ENCODE results near the gene NOL12.

Gene NOL12

DNA sequence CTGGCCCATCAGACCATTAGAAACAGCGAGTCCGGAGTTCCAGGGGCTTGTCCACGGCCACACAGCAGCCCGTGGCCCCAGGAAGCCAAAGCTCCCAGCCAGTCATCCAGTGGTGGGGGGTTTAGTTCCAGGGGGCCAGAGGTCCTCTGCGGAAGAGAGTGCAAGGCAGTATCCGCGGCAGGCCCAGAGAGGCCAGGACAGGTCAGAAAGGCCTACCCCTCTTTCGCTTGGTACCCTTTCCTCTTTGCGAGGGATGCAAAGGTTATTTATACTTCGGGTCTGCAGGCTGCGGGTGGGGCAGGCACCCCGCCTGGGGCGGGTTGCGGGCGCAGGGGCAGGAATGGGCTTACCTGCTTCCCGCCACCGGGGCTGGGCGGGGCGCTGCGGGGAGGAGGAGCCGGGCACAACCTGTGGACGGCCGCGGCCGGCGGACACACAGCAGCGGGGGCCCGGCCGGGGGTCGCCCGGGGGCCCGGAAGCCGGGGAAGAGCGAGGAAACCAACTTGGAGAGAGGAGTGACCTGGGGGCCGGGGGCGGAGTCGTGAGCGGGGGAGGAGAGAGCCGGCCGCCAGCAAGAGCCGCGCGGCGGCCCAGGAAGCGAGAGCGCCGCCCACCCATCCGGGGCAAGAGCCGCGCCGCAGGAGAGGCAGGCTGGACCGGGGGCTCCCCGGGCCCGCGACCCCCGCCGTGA lies 46.9 kb upstream of the NOL12 start, which contains the start of gene SH3BP1:
Gene SH3BP1, plus strand, starts transcription at position 600 of the 691 bp plus-strand sequence. CDS start 119 bp downstream, outside the sequence.
- H3K14ac ChIP-seq (ENCODE audit: low read length in 2 of 2) = peak within 1 kb of the TSS in 1 of 2 experiments; percentile 93
- H3K9me3 ChIP-seq (ENCODE audit: control insufficient read depth, low read length) = no peaks in the 10 kb centered on the region
- H3K4ac ChIP-seq (ENCODE audit: low read depth in 1 of 2, low read length in 2 of 2) = peak within 1 kb of the TSS; percentile 77 to 90
- peak within 1 kb of the TSS; percentile 88 for H4K8ac ChIP-seq (ENCODE audit: low read length)
- WGBS = 10% methylated on average over 24 of the region's 57 CpGs
- no peak within 1 kb of the TSS for H3K27ac ChIP-seq (ENCODE audit: low read length, poor library complexity, severe bottlenecking)
- H3K18ac ChIP-seq (ENCODE audit: low read depth in 1 of 2, low read length in 2 of 2) = peak within 1 kb of the TSS; percentile 52 to 98
- peaks cover 11% of the 10 kb centered on the region for H3K79me1 ChIP-seq (replicated peaks; ENCODE audit: low read length, poor library complexity, severe bottlenecking)
- H3K36me3 ChIP-seq (ENCODE audit: control insufficient read depth in 1 of 2, insufficient read depth in 2 of 2, low read depth in 1 of 2, low read length in 2 of 2) = peaks cover 9 to 31% of the 10 kb centered on the region in 2 experiments
- peak within 1 kb of the TSS; percentile 21 for H2AFZ ChIP-seq (ENCODE audit: low read depth, low read length)
- peak within 1 kb of the TSS; percentile 69 for H2BK120ac ChIP-seq (ENCODE audit: low read depth, low read length)
- H3K4me1 ChIP-seq (ENCODE audit: control insufficient read depth, insufficient read depth, low read depth, low read length) = peaks cover 79% of the 10 kb centered on the region
- peak within 1 kb of the TSS; percentile 79 for H3K9ac ChIP-seq (ENCODE audit: low read length)
- H2BK15ac ChIP-seq (ENCODE audit: low read depth, poor library complexity, severe bottlenecking) = peak within 1 kb of the TSS; percentile 98
- H4K91ac ChIP-seq (ENCODE audit: low read length) = peak within 1 kb of the TSS; percentile 72
- H3K23ac ChIP-seq (ENCODE audit: low read length in 2 of 2) = peak within 1 kb of the TSS in 1 of 2 experiments; percentile 40
- peak within 1 kb of the TSS; percentile 78 to 87 for H3K4me3 ChIP-seq (ENCODE audit: insufficient read depth in 1 of 2, low read depth in 1 of 2, low read length in 2 of 2)
- DNase-seq = peak; percentile 37
- H2BK12ac ChIP-seq (ENCODE audit: low read length in 2 of 2) = peak within 1 kb of the TSS; percentile 70 to 97
- H2AK5ac ChIP-seq (ENCODE audit: low read length, severe bottlenecking) = peak within 1 kb of the TSS; percentile 79
- no peak within 1 kb of the TSS for H2BK5ac ChIP-seq (ENCODE audit: low read depth, low read length, poor library complexity, severe bottlenecking)
- peak within 1 kb of the TSS; percentile 74 for H3K4me2 ChIP-seq (ENCODE audit: low read length, poor library complexity, severe bottlenecking)
- H3K27me3 ChIP-seq (ENCODE audit: control insufficient read depth in 1 of 2, insufficient read depth in 1 of 2, low read length in 2 of 2) = peaks cover 0 to 5% of the 10 kb centered on the region in 2 experiments

DNA sequence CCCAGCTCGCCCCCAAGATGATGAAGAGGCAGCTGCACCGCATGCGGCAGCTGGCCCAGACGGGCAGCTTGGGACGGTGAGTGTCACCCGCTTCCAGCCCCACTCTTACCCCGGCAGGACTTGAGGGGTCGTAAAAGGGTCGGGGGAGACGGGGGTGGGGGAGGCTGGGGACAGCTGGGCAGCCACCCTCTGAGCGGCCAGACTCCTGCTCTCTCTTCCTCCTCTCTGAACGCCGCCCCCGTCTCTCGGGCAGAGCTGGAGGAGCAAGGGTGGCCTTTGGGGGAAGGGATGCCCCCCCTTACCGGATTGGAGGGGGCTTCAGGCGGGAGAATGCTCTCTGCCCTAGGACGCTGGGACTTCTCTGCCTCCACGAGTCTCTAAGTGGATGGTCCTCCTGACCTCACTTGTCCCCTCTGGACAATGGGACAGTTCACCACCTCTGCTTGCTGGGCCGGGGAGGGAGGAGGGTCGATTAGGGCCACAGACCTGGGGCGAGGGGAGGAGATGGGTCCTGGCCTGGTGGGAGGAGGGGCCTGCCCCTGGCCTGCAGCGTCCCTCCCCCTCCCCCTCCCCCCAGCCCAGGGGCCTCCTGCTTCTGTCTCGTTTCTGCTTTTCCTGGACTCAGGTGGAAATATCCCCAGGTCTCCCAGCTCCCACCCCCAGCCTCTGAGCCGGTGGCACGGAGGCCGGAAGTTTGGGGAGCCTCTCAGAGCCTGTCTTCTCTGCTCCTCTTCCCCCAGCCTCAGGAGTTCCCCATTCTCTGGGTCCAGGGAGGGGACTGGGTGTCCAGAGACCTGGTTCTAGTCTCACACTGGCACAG lies 46.2 kb upstream of the NOL12 start:
- H3K4ac ChIP-seq (ENCODE audit: low read depth in 1 of 2, low read length in 2 of 2) = peak overlapping the region; percentile 77 to 80
- peaks cover 16 to 38% of the 10 kb centered on the region in 2 experiments for H3K36me3 ChIP-seq (ENCODE audit: control insufficient read depth in 1 of 2, insufficient read depth in 2 of 2, low read depth in 1 of 2, low read length in 2 of 2)
- DNase-seq = peak; percentile 23
- peaks cover 72% of the 10 kb centered on the region for H3K4me1 ChIP-seq (ENCODE audit: control insufficient read depth, insufficient read depth, low read depth, low read length)
- peak overlapping the region; percentile 74 for H3K4me2 ChIP-seq (ENCODE audit: low read length, poor library complexity, severe bottlenecking)
- H2BK120ac ChIP-seq (ENCODE audit: low read depth, low read length) = peak overlapping the region; percentile 69
- H3K4me3 ChIP-seq (ENCODE audit: insufficient read depth in 1 of 2, low read depth in 1 of 2, low read length in 2 of 2) = peak overlapping the region; percentile 78 to 87
- peak overlapping the region; percentile 81 for H4K8ac ChIP-seq (ENCODE audit: low read length)
- WGBS = 4% methylated on average over 17 of the region's 27 CpGs
- H3K23ac ChIP-seq (ENCODE audit: low read length in 2 of 2) = peak overlapping the region in 1 of 2 experiments; percentile 40
- no peak overlapping the region for H2AFZ ChIP-seq (ENCODE audit: low read depth, low read length)
- peak overlapping the region; percentile 71 for H2AK5ac ChIP-seq (ENCODE audit: low read length, severe bottlenecking)
- peak overlapping the region; percentile 31 to 98 for H3K18ac ChIP-seq (ENCODE audit: low read depth in 1 of 2, low read length in 2 of 2)
- H3K9me3 ChIP-seq (ENCODE audit: control insufficient read depth, low read length) = no peaks in the 10 kb centered on the region
- peak overlapping the region; percentile 35 for H4K91ac ChIP-seq (ENCODE audit: low read length)
- peak overlapping the region in 1 of 2 experiments; percentile 92 for H3K14ac ChIP-seq (ENCODE audit: low read length in 2 of 2)
- H3K9ac ChIP-seq (ENCODE audit: low read length) = peak overlapping the region; percentile 79
- peak overlapping the region; percentile 31 to 85 for H2BK12ac ChIP-seq (ENCODE audit: low read length in 2 of 2)
- H2BK15ac ChIP-seq (ENCODE audit: low read depth, poor library complexity, severe bottlenecking) = peak overlapping the region; percentile 52
- peaks cover 0 to 5% of the 10 kb centered on the region in 2 experiments for H3K27me3 ChIP-seq (ENCODE audit: control insufficient read depth in 1 of 2, insufficient read depth in 1 of 2, low read length in 2 of 2)
- H2BK5ac ChIP-seq (ENCODE audit: low read depth, low read length, poor library complexity, severe bottlenecking) = no peak overlapping the region
- H3K27ac ChIP-seq (ENCODE audit: low read length, poor library complexity, severe bottlenecking) = no peak overlapping the region
- H3K79me1 ChIP-seq (replicated peaks; ENCODE audit: low read length, poor library complexity, severe bottlenecking) = peaks cover 18% of the 10 kb centered on the region

DNA sequence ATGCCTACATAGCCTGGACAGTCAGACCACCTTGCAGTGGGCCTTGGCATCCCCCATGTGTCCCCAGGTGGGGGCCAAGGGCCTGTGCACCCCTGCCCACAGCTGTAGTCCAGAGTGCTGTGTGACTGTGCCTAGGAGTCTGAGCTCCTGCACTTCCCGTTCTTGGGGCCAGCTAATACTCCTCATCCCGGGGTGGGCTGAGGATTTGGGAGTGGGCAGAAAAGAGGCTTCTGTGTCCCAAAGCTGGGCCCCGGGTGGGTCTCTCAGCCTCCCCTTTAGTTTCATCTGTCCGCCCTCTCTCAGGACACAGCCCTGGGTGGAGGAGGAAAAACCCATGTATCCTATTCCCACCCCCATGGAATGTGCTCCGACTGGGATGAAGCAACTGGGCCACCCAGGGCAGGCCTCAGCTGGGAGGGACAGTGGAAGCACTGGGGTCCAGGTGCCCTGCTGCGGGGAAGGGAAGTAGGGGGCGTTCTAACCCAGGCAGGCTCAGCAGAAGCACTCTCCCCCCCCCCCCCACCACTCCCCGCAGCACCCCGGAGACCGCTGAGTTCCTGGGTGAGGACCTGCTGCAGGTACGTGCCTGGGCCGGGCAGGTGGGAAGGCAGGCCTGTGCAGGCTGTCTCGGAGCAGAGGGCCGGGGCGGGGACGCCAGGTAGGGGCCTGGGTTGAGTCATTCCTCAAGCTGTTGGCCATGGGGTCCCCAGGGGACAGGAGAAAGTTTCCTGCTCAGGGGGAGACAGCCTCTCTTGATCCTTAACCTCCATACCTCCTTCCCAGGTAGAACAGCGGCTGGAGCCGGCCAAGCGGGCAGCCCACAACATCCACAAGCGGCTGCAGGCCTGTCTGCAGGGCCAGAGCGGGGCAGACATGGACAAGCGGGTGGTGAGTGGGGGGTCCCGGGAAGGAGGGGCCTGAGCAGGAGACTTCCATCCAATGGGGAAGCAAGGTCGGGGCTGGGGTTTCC lies 45.3 kb upstream of the NOL12 start:
- Histone ChIP-seq H3K4ac (ENCODE audit: low read depth in 1 of 2, low read length in 2 of 2) (peak overlapping the region; percentile 44 to 77), H3K36me3 (ENCODE audit: control insufficient read depth in 1 of 2, insufficient read depth in 2 of 2, low read depth in 1 of 2, low read length in 2 of 2) (peaks cover 17 to 47% of the 10 kb centered on the region in 2 experiments), H2AFZ (ENCODE audit: low read depth, low read length) (no peak overlapping the region), H4K8ac (ENCODE audit: low read length) (peak overlapping the region; percentile 57), H3K79me1 (replicated peaks; ENCODE audit: low read length, poor library complexity, severe bottlenecking) (peaks cover 25% of the 10 kb centered on the region), H3K9me3 (ENCODE audit: control insufficient read depth, low read length) (no peaks in the 10 kb centered on the region), H2AK5ac (ENCODE audit: low read length, severe bottlenecking) (no peak overlapping the region), H2BK5ac (ENCODE audit: low read depth, low read length, poor library complexity, severe bottlenecking) (no peak overlapping the region), H3K14ac (ENCODE audit: low read length in 2 of 2) (peak overlapping the region in 1 of 2 experiments; percentile 90), H3K9ac (ENCODE audit: low read length) (peak overlapping the region; percentile 79), H4K91ac (ENCODE audit: low read length) (peak overlapping the region; percentile 35), H3K4me2 (ENCODE audit: low read length, poor library complexity, severe bottlenecking) (peak overlapping the region; percentile 74), H3K4me3 (ENCODE audit: insufficient read depth in 1 of 2, low read depth in 1 of 2, low read length in 2 of 2) (peak overlapping the region; percentile 78 to 87), H3K27ac (ENCODE audit: low read length, poor library complexity, severe bottlenecking) (no peak overlapping the region), H3K27me3 (ENCODE audit: control insufficient read depth in 1 of 2, insufficient read depth in 1 of 2, low read length in 2 of 2) (peaks cover 0 to 5% of the 10 kb centered on the region in 2 experiments), H3K18ac (ENCODE audit: low read depth in 1 of 2, low read length in 2 of 2) (peak overlapping the region; percentile 16 to 67), H3K4me1 (ENCODE audit: control insufficient read depth, insufficient read depth, low read depth, low read length) (peaks cover 65% of the 10 kb centered on the region), H3K23ac (ENCODE audit: low read length in 2 of 2) (no peak overlapping the region), H2BK15ac (ENCODE audit: low read depth, poor library complexity, severe bottlenecking) (peak overlapping the region; percentile 52), H2BK12ac (ENCODE audit: low read length in 2 of 2) (peak overlapping the region in 1 of 2 experiments; percentile 31), H2BK120ac (ENCODE audit: low read depth, low read length) (no peak overlapping the region)
- WGBS = 91% methylated on average over 18 of the region's 24 CpGs
- DNase-seq = peak; percentile 20
